HG03571 (cell line): Measurements from ENCODE around the gene TMEM190.
"Not testable (repeated sequence)": the region's sequence is repeated elsewhere in the genome, so short reads cannot be mapped to it uniquely, and the experiment has no call there.

Source experiments
- ATAC-seq: cut with Tn5 transposase; IDR thresholded peaks from one replicate; pipeline ENCODE4 v1.9.1; 2021; ENCODE audit not compliant: unreplicated experiment

TMEM190 gene

DNA sequence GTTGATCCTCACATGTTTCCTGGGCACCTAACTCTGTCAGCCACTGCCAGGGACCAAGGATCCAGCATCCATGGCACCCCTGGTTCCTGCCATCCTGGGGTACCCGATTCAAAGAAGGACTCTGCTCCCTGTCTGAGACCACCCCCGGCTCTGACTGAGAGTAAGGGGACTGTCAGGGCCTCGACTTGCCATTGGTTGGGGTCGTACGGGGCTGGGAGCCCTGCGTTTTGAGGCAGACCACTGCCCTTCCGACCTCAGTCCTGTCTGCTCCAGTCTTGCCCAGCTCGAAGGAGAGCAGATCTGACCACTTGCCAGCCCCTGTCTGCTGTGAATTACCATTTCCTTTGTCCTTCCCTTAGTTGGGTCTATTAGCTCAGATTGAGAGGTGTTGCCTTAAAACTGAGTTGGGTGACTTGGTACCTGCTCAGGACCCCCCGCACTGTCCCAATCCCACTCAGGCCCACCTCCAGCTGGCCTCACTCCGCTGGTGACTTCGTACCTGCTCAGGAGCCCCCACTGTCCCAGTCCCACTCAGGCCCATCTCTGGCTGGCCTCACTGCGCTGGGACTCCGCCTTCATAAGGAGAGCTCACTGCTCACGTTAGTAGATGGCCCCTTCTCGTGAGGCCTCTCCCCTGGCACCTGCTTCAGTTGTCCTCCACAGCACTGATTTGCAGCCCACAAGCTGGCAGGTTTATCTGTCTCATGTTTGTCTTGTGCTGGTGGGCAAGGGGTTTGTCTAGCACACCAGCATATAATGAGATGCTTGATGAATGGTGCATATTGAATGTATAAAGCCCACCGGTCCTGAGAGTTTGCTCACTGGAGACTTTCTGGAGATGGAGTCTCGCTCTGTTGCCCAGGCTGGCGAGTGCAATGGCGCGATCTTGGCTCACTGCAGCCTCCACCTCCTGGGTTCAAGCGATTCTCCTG lies 13.0 kb downstream of the TMEM190 start:
- no peak for ATAC-seq

GRCh38 chr19:55390461-55390880 lies 13.8 kb downstream of the TMEM190 start:
- ATAC-seq: no peak

- no peak for ATAC-seq
Observed at GRCh38 chr19:55391191-55391670, 14.6 kb downstream of the TMEM190 start.

GRCh38 chr19:55391702-55392615 lies 15.3 kb downstream of the TMEM190 start:
- no peak for ATAC-seq

DNA sequence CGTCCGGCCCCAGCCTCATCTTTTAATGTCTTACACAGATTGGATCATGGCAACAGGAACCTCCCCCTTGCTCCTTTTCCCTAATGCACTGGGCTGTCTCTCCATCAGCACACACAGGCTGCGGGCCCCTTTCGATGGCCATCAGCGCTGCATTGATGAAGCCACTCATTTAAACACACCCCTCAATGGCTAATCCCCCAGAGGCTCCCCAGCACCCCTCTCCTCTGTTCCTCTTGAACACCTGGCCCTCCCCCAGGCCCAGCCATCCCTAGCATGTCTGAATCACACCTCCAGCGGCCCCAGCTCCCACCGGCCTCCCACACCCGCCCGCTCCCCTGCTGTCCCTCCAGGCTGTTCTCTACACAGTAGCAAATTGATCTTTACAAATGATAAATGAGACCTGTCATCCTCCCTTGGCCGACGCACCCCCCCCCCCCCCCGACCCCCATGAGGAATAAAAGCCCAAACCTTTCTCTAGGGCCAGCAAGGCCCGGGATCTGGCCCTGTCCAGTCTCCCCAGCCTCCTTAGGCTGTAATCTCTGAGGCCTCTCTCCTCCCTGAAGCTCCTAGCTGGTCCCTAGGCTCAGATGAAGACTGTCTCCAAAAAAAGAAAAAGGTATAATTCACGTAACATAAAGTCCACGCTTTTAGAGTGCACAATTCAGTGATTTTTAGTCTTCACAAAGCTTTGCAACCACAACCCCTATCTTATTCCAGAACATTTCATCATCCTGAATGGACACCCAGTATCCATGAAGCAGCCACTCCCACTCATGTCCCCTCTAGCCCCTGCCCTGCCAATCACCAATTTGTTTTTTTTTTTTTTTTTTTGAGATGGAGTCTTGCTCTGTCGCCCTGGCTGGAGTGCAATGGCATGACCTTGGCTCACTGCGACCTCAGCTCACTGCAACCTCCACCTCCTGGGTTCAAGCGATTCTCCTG lies 16.5 kb downstream of the TMEM190 start:
- ATAC-seq: no peak

- no peak for ATAC-seq
Observed at GRCh38 chr19:55398200-55398925, 21.7 kb downstream of the TMEM190 start.

- no peak for ATAC-seq
Observed at GRCh38 chr19:55400281-55401087, 23.9 kb downstream of the TMEM190 start.

DNA sequence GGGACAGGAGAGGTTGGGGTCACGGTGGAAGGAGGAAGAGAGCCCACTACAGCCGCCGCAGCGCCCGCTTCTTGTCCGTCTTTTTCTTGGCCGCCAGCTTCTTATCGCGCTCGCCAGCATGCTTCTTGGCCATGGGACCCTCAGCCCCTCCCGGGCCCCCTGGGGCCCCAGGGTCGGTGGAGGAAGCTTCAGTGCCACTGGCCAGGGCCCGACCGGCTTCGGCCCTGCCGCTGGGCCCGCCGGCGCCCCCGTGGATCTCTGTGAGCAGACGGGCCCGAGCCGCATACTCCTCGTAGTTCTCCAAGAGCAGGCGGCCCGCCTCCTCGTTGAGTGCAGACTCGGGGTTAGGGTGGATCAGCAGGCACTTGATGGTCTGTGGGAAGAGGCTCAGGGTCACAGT lies 24.8 kb downstream of the TMEM190 start:
- not testable (repeated sequence) for ATAC-seq

- no peak for ATAC-seq
Observed at GRCh38 chr19:55402509-55402908, 25.9 kb downstream of the TMEM190 start.

DNA sequence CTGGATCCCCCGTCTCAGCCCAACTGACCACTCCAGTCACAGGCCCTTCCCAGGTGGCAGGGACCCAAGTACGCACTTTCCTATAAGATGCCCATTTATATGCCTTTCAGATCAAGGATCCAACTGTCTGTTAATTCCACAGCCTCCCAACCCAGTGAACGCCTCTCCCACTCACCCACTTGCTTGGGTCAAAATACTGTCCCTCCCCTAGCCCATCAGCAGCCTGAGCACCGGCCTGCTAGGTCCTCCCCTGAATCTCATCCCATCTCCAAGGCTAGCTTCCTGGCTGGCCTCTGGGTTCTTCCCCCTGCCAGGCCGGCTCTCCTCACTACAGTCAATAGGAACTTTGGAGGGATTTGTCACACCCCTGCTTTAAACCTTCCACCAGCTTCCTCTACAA lies 29.0 kb downstream of the TMEM190 start:
- no peak for ATAC-seq

DNA sequence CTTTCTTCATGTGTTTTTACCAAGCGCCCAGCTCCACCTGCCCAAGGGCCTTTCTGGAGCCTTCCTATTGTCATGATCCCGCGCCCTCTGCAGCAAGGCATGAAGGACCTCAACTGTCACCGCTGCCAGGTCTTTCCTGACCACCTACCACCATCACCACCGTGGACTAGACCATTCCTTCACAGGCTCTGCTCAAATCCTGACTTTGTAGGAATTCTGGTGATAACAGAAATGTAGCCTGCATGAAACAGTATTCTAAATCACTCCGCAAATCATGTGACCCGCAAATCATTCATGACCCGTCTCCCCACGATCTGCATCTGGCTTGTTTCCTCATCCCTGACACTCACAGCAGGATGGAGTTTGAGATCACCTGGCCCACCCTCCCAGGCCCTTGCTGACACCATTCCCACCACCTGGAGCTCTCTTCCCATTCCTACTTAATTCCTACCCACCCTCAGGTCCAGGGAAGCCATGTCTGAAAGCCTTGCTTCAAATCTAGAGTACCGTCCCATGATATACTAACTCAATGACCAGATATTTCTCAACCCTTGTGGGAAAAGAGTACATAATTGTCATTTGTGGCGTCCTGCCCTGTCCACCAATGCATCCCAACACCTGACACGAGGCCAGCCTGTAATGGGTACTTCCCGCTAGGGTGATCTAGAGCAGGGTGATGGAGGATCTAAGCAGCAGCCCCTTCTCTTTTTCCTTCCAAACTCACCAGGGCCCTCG lies 29.6 kb downstream of the TMEM190 start:
- ATAC-seq: no peak

- ATAC-seq: peak; percentile 6
Observed at GRCh38 chr19:55406826-55407549, 30.4 kb downstream of the TMEM190 start.

DNA sequence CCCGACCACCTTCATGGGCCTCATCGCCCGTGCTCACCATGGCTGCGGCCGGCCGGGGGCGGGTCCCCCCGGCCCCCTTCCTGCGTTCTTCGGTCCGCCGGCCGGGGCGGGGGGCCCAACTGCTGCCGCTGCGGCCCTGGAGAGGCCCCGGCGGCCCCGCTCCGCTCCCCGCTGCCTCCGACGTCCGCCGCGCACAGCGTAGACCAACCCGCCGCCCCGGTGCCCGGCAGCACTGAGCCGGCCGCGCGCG lies 30.8 kb downstream of the TMEM190 start, which contains the start of gene UBE2S:
Gene UBE2S (minus strand): TSS at position 239 of the 250 bp plus-strand sequence. CDS start 199 bp downstream, at position 40.
- peak; percentile 9 for ATAC-seq

- peak; percentile 83 for ATAC-seq
Observed at GRCh38 chr19:55407800-55408532, 31.3 kb downstream of the TMEM190 start.

GRCh38 chr19:55408533-55408872 lies 31.9 kb downstream of the TMEM190 start:
- no peak for ATAC-seq

- not testable (repeated sequence) for ATAC-seq
Observed at GRCh38 chr19:55409179-55409578, 32.6 kb downstream of the TMEM190 start.

DNA sequence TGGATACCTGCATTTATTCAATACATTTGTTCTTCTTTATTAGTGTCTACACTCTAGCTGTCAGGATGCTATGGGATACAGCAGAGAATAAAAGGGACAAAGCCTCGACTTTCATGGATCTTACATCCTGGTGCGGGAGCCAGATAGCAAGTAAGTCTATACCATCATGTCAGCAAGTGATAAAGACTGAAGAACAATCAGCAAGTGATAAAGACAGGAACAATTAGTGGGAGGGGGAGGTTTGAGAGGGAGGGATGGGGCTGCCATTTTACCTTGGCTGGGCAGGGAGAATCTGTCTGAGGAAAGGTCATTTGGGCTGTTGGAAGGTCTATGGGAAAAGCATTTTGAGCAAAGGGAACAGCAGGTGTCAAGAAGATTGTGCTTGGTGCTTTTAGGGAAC lies 33.5 kb downstream of the TMEM190 start:
- ATAC-seq: no peak
